ENCODE results near the gene LPCAT1. TPM values are rescaled to one million over a fixed set of nuclear protein-coding genes. Genes with fewer than 3 reads are reported as not detected.
A peak's percentile ranks its signal among the peaks of the same experiment; 100 is the strongest.

The LPCAT1 gene
- total RNA-seq, 1 donor from 2014 or later = 41.9 TPM

- Histone ChIP-seq H4K20me1 (ENCODE audit: insufficient read depth, low read length) (peaks cover 25% of the 10 kb centered on the region), H2AFZ (ENCODE audit: low read depth, low read length) (no peak overlapping the region), H3K27ac (ENCODE audit: low read depth, low read length) (no peak overlapping the region), H3K27me3 (ENCODE audit: insufficient read depth, low read length) (no peaks in the 10 kb centered on the region), H3K36me3 (ENCODE audit: insufficient read depth, low read length) (peaks cover 7% of the 10 kb centered on the region), H3K79me2 (ENCODE audit: insufficient read depth, low read length) (peaks cover 26% of the 10 kb centered on the region), H3K4me1 (ENCODE audit: insufficient read depth, low read length) (peaks cover 21% of the 10 kb centered on the region), H3K4me3 (ENCODE audit: insufficient read depth, low read depth, low read length) (no peak overlapping the region), H3K4me2 (ENCODE audit: low read length) (no peak overlapping the region), H3K9me3 (ENCODE audit: insufficient read depth, low read depth, low read length) (no peaks in the 10 kb centered on the region), H3K9ac (ENCODE audit: low read length) (no peak overlapping the region)
- H3K9me3 Mint-ChIP-seq (ENCODE audit: unreplicated experiment) = no peaks in the 10 kb centered on the region
- H3K27ac Mint-ChIP-seq (ENCODE audit: unreplicated experiment) = no peak overlapping the region
- H3K4me3 Mint-ChIP-seq (ENCODE audit: unreplicated experiment) = no peak overlapping the region
- no peaks in the 10 kb centered on the region for H3K36me3 Mint-ChIP-seq (ENCODE audit: low read depth, unreplicated experiment)
- no peak for DNase-seq (ENCODE audit: low read depth)
- H3K4me1 Mint-ChIP-seq (ENCODE audit: low read depth, unreplicated experiment) = peaks cover 8% of the 10 kb centered on the region
- no peak for FAIRE-seq
- H3K27me3 Mint-ChIP-seq (ENCODE audit: low read depth, unreplicated experiment) = peaks cover 13% of the 10 kb centered on the region
- TF ChIP-seq EZH2 (IDR thresholded peaks at IDR 0.05; ENCODE audit: insufficient read depth, low read length) (no peak), CTCF (IDR thresholded peaks at IDR 0.05; ENCODE audit: insufficient read depth, low read depth, low read length) (no peak)
Observed at GRCh38 chr5:1525624-1526189, 1.9 kb upstream of the LPCAT1 start.

- Histone ChIP-seq H3K4me1 (ENCODE audit: insufficient read depth, low read length) (peaks cover 21% of the 10 kb centered on the region), H3K4me3 (ENCODE audit: insufficient read depth, low read depth, low read length) (no peak overlapping the region), H3K79me2 (ENCODE audit: insufficient read depth, low read length) (peaks cover 31% of the 10 kb centered on the region), H3K36me3 (ENCODE audit: insufficient read depth, low read length) (peaks cover 9% of the 10 kb centered on the region), H3K27me3 (ENCODE audit: insufficient read depth, low read length) (no peaks in the 10 kb centered on the region), H4K20me1 (ENCODE audit: insufficient read depth, low read length) (peaks cover 30% of the 10 kb centered on the region), H2AFZ (ENCODE audit: low read depth, low read length) (no peak overlapping the region), H3K9me3 (ENCODE audit: insufficient read depth, low read depth, low read length) (no peaks in the 10 kb centered on the region), H3K27ac (ENCODE audit: low read depth, low read length) (no peak overlapping the region), H3K4me2 (ENCODE audit: low read length) (no peak overlapping the region), H3K9ac (ENCODE audit: low read length) (no peak overlapping the region)
- TF ChIP-seq EZH2 (IDR thresholded peaks at IDR 0.05; ENCODE audit: insufficient read depth, low read length) (no peak), CTCF (IDR thresholded peaks at IDR 0.05; ENCODE audit: insufficient read depth, low read depth, low read length) (no peak)
- no peak for DNase-seq (ENCODE audit: low read depth)
- Mint-ChIP-seq H3K27ac (ENCODE audit: unreplicated experiment) (no peak overlapping the region), H3K36me3 (ENCODE audit: low read depth, unreplicated experiment) (no peaks in the 10 kb centered on the region), H3K4me3 (ENCODE audit: unreplicated experiment) (peak overlapping the region; percentile 64), H3K27me3 (ENCODE audit: low read depth, unreplicated experiment) (peaks cover 13% of the 10 kb centered on the region), H3K4me1 (ENCODE audit: low read depth, unreplicated experiment) (peaks cover 8% of the 10 kb centered on the region), H3K9me3 (ENCODE audit: unreplicated experiment) (no peaks in the 10 kb centered on the region)
- FAIRE-seq = no peak
Observed at GRCh38 chr5:1524799-1525623, 1.3 kb upstream of the LPCAT1 start.

GRCh38 chr5:1524481-1524798, 680 bp upstream of the LPCAT1 start:
- Histone ChIP-seq H3K4me2 (ENCODE audit: low read length) (peak overlapping the region; percentile 96), H3K79me2 (ENCODE audit: insufficient read depth, low read length) (peaks cover 36% of the 10 kb centered on the region), H3K9me3 (ENCODE audit: insufficient read depth, low read depth, low read length) (no peaks in the 10 kb centered on the region), H3K9ac (ENCODE audit: low read length) (peak overlapping the region; percentile 76), H3K36me3 (ENCODE audit: insufficient read depth, low read length) (peaks cover 14% of the 10 kb centered on the region), H3K27ac (ENCODE audit: low read depth, low read length) (peak overlapping the region; percentile 58), H2AFZ (ENCODE audit: low read depth, low read length) (peak overlapping the region; percentile 92), H3K27me3 (ENCODE audit: insufficient read depth, low read length) (no peaks in the 10 kb centered on the region), H4K20me1 (ENCODE audit: insufficient read depth, low read length) (peaks cover 36% of the 10 kb centered on the region), H3K4me3 (ENCODE audit: insufficient read depth, low read depth, low read length) (peak overlapping the region; percentile 48), H3K4me1 (ENCODE audit: insufficient read depth, low read length) (peaks cover 21% of the 10 kb centered on the region)
- H3K27ac Mint-ChIP-seq (ENCODE audit: unreplicated experiment) = no peak overlapping the region
- H3K4me1 Mint-ChIP-seq (ENCODE audit: low read depth, unreplicated experiment) = peaks cover 8% of the 10 kb centered on the region
- TF ChIP-seq CTCF (IDR thresholded peaks at IDR 0.05; ENCODE audit: insufficient read depth, low read depth, low read length) (no peak), EZH2 (IDR thresholded peaks at IDR 0.05; ENCODE audit: insufficient read depth, low read length) (no peak)
- no peaks in the 10 kb centered on the region for H3K9me3 Mint-ChIP-seq (ENCODE audit: unreplicated experiment)
- H3K4me3 Mint-ChIP-seq (ENCODE audit: unreplicated experiment) = peak overlapping the region; percentile 64
- peaks cover 13% of the 10 kb centered on the region for H3K27me3 Mint-ChIP-seq (ENCODE audit: low read depth, unreplicated experiment)
- peaks cover 1% of the 10 kb centered on the region for H3K36me3 Mint-ChIP-seq (ENCODE audit: low read depth, unreplicated experiment)
- DNase-seq (ENCODE audit: low read depth) (no peak), FAIRE-seq (no peak)
